HepG2 (cell line): ENCODE data around the gene SLC44A4. TPM values are rescaled to one million over a fixed set of nuclear protein-coding genes. Genes with fewer than 3 reads are reported as not detected.

ENCODE experiments used
- ARHGAP35 ChIP-seq: sonication (generic); formaldehyde crosslinking; IDR thresholded peaks from 2 replicates; pipeline ENCODE4 v1.9.0; 2022; ENCODE audit warnings: mild to moderate bottlenecking, inconsistent platforms, moderate library complexity, missing genetic modification reagents, borderline replicate concordance
- BRF2 ChIP-seq: sonication (generic); formaldehyde crosslinking; IDR thresholded peaks from 2 replicates; pipeline ENCODE4 v1.8.1; 2022; ENCODE audit warnings: mild to moderate bottlenecking, missing genetic modification reagents
- CBFB ChIP-seq: sonication (generic); formaldehyde crosslinking; IDR thresholded peaks from 2 replicates; pipeline ENCODE4 v1.4.0; 2020; ENCODE audit warnings: missing genetic modification reagents
- IRX3 ChIP-seq: sonication (generic); formaldehyde crosslinking; IDR thresholded peaks from 2 replicates; pipeline ENCODE4 v1.8.1; 2023; ENCODE audit warnings: mild to moderate bottlenecking, low read depth, missing genetic modification reagents, borderline replicate concordance
- KAT8 ChIP-seq: IDR thresholded peaks from 2 replicates; pipeline ENCODE4 v1.6.1; 2016; ENCODE audit warnings: missing genetic modification reagents, missing compliant biosample characterization
- KDM4B ChIP-seq: sonication (generic); formaldehyde crosslinking; IDR thresholded peaks from 2 replicates; pipeline ENCODE4 v1.4.0; 2020; ENCODE audit warnings: missing genetic modification reagents
- KIAA2018 ChIP-seq: sonication (generic); formaldehyde crosslinking; IDR thresholded peaks from 2 replicates; pipeline ENCODE4 v1.5.0; 2020; ENCODE audit warnings: mild to moderate bottlenecking, missing genetic modification reagents, borderline replicate concordance
- PHF8 ChIP-seq: sonication (generic); formaldehyde crosslinking; IDR thresholded peaks from 2 replicates; pipeline ENCODE4 v1.5.0; 2020; ENCODE audit warnings: missing genetic modification reagents
- RBAK ChIP-seq: sonication (generic); formaldehyde crosslinking; IDR thresholded peaks from 2 replicates; pipeline ENCODE4 v1.5.1; 2020; ENCODE audit warnings: mild to moderate bottlenecking, missing genetic modification reagents
- STAT5B ChIP-seq: sonication (generic); formaldehyde crosslinking; IDR thresholded peaks from 2 replicates; pipeline ENCODE4 v1.4.0; 2020; ENCODE audit warnings: missing genetic modification reagents
- TEF ChIP-seq: sonication (generic); formaldehyde crosslinking; IDR thresholded peaks from 2 replicates; pipeline ENCODE4 v1.5.0; 2020; ENCODE audit warnings: missing genetic modification reagents
- ZBTB38 ChIP-seq: sonication (generic); formaldehyde crosslinking; IDR thresholded peaks from 2 replicates; pipeline ENCODE4 v1.5.1; 2020; ENCODE audit warnings: mild to moderate bottlenecking, missing genetic modification reagents
- ZNF496 ChIP-seq: sonication (generic); formaldehyde crosslinking; IDR thresholded peaks from 2 replicates; pipeline ENCODE4 v1.8.1; 2023; ENCODE audit warnings: mild to moderate bottlenecking, moderate library complexity, missing genetic modification reagents; ENCODE audit not compliant: insufficient replicate concordance
- ZNF605 ChIP-seq: sonication (generic); formaldehyde crosslinking; IDR thresholded peaks from 2 replicates; pipeline ENCODE4 v1.8.0; 2022; ENCODE audit warnings: mild to moderate bottlenecking, missing genetic modification reagents
- polyA plus RNA-seq, 8 experiments: library from polyadenylated mRNA; depleted of rRNA in 3 of 8; stranded (reverse) in 7 of 8; unstranded in 1 of 8; fragments of >200 nt; fragmentation: Illumina TruSeq in 4 of 8; extraction: Trizol in 4 of 8; gene quantifications; 2 replicates each; pipeline versions ENCODE4 v1.2.1 to v1.2.3, GENCODE V29; 2011 to 2016; ENCODE audit warnings: low read depth in 4 of 8, missing spikeins in 1 of 8, mixed read lengths in 1 of 8; ENCODE audit not compliant: insufficient read depth in 1 of 8
- total RNA-seq, 5 experiments: library from RNA; depleted of rRNA; stranded (reverse); fragments of >200 nt; fragmentation: Illumina TruSeq; extraction: Trizol; gene quantifications; 2 replicates each; pipeline ENCODE4 v1.2.3, GENCODE V29; 2016; ENCODE audit warnings: low read depth in 1 of 5

SLC44A4 gene
- total and polyA plus RNA-seq, 2 of the 13 experiments (the other 11 are each of a cell fraction or from before 2014, with no cell fraction given) = 3.5 to 5.9 TPM

GRCh38 chr6:31899882-31900722 is 21.3 kb upstream of the SLC44A4 start (continued):
- TF ChIP-seq KIAA2018 (CRISPR knock-in tag) (no peak), BRF2 (CRISPR knock-in tag) (no peak), KAT8 (CRISPR knock-in tag) (no peak), KDM4B (no peak), STAT5B (no peak), ZNF605 (CRISPR knock-in tag) (no peak), ZNF496 (CRISPR knock-in tag) (no peak), ZBTB38 (peak; percentile 95), ARHGAP35 (CRISPR knock-in tag) (no peak), CBFB (CRISPR knock-in tag) (no peak), RBAK (no peak), PHF8 (CRISPR knock-in tag) (0 out of 2 replicates have a peak, but pooled peaks have one; percentile 1), IRX3 (CRISPR knock-in tag) (no peak), TEF (CRISPR knock-in tag) (no peak)
